ENCODE measurements around the gene NBR1.
"Not testable (repeated sequence)": the region's sequence is repeated elsewhere in the genome, so short reads cannot be mapped to it uniquely, and the experiment has no call there.

Gene NBR1

DNA sequence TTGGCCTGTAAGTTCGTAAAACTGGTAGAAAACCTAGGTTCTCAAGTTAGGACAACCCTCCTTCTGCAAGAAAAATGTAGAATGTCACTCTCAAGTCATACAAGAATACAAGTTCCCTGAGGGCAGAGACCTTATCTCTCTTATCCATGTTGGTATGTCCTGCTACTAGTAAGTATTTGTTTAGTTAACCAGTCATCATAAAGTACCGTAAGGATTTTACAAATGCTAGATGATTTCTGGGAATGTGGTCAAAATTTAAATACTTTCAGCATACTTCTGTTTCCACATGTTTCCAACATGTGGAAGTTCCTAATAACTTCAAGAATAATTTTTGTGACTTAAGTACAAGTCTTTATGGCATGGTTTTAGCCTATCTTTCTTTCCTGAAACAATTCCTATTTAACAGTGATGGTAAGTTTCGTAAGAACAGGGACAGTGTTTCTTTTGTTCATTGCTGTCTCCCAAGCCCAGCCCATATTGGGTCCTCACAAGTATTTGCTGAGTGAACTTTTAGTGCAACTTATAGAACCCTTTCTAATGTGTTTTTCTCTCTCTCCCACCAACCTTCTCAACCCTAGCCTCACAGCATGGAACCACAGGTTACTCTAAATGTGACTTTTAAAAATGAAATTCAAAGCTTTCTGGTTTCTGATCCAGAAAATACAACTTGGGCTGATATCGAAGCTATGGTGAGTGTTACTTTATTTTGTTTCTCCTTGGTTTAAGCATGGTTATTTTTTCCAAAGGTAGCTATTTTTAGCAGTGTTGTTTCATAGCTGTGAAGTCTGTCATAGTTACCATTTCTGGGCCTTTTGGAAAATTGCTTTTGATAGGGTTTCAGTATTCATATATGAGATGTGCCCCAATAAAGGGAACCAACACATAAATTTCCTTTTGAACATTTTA, 4.5 kb downstream of the NBR1 start:
- no peak for TF ChIP-seq POLR2A (IDR thresholded peaks at IDR 0.05; ENCODE audit: low read length)
- no peak for TF ChIP-seq GATA1 (IDR thresholded peaks at IDR 0.05; ENCODE audit: low read depth, low read length)
- DNase-seq, result no peak

DNA sequence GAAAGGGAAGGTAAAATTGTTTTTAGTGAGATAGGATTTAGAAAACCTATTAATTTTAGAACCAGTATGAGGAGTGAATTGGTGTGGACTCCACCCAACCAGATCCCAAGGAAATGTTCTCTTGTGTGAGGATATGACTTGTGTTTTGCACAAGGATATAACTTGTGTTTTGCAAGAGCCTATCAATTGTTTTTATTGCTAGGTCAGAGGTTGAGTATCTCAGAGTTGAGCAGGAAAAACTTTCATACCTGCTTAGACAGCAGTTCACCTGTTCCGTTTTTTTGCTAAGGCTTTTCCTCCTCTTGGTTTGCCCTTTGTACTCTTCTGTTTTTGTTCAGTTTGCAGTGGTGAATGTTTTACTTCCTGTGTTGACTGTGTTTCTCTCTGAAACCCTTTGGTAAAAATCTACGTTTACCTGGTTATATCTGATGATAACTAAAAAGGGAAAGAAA, 5.1 kb downstream of the NBR1 start:
- no peak for DNase-seq
- TF ChIP-seq POLR2A (IDR thresholded peaks at IDR 0.05; ENCODE audit: low read length), result no peak
- no peak for TF ChIP-seq GATA1 (IDR thresholded peaks at IDR 0.05; ENCODE audit: low read depth, low read length)

DNA sequence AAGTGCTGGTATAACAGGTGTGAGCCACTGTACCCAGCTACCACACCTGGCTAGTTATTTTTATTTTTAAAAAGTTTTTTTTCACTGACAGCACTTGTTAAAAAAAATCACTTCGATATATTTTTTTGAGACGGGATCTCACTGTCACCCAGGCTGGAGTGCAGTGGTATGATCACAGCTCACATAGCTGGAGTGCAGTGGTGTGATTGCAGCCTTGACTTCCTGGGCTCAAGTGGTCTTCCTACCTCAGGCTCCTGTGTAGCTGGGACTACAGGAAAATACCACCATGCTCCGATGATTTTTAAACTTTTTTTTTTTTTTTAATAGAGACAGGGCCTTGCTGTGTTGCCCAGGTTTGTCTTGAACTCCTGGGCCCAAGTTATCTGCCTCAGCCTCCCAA, 12.9 kb downstream of the NBR1 start:
- DNase-seq, result no peak
- TF ChIP-seq GATA1 (IDR thresholded peaks at IDR 0.05; ENCODE audit: low read depth, low read length) (no peak), POLR2A (IDR thresholded peaks at IDR 0.05; ENCODE audit: low read length) (no peak)

DNA sequence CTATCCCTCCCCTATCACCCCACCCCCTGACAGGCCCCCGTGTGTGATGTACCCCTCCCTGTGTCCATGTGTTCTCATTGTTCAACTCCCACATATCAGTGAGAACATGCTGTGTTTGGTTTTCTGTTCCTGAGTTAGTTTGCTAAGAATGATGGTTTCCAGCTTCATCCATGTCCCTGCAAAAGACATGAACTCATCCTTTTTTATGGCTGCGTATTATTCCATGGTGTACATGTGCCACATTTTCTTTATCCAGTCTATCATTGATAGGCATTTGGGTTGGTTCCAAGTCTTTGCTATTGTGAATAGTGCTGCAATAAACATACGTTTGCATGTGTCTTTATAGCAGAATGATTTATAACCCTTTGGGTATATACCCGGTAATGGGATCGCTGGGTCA, 15.6 kb downstream of the NBR1 start:
- DNase-seq, result not testable (repeated sequence)

DNA sequence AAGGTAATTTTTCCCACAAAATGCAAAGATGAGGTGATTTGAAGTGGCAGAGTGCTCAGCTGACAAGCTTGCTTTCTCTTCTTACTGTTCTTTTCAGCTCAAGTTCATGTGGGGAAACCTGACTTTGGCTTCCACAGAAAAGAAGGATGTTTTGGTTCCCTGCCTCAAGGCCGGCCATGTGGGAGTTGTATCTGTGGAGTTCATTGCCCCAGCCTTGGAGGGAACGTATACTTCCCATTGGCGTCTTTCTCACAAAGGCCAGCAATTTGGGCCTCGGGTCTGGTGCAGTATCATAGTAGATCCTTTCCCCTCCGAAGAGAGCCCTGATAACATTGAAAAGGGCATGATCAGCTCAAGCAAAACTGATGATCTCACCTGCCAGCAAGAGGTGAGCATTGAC, 22.2 kb downstream of the NBR1 start:
- TF ChIP-seq POLR2A (IDR thresholded peaks at IDR 0.05; ENCODE audit: low read length) (no peak), GATA1 (IDR thresholded peaks at IDR 0.05; ENCODE audit: low read depth, low read length) (no peak)
- no peak for DNase-seq

DNA sequence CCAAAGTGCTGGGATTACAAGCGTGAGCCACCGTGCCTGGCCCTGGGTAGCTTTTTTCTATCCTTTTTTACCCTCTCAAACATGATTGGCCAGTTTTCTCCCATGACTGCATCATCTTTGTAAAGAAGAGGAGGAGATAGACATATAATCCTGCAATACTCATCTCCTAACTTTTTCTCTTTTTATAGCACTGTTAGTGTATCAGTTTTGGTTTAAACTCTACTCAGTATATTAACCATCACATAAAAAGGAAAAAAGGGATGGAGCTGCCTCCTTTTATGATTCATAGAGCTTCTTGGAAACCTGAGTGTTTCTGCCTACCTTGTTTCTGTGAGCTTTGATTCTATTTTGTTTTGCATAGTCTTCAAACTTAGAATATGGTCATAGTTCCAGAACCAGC, 28.6 kb downstream of the NBR1 start:
- DNase-seq, result no peak
- TF ChIP-seq POLR2A (IDR thresholded peaks at IDR 0.05; ENCODE audit: low read length) (no peak), GATA1 (IDR thresholded peaks at IDR 0.05; ENCODE audit: low read depth, low read length) (no peak)

DNA sequence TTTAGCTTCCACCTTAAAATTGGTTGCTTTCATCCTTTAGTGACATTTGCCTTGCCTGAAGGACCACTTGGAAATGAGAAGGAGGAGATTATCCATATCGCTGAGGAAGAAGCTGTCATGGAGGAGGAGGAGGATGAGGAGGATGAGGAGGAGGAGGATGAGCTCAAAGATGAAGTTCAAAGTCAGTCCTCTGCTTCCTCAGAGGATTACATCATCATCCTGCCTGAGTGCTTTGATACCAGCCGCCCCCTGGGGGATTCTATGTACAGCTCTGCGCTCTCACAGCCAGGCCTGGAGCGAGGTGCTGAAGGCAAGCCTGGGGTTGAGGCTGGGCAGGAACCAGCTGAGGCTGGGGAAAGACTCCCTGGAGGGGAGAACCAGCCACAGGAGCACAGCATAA, 29.1 kb downstream of the NBR1 start:
- DNase-seq, result no peak
- no peak for TF ChIP-seq POLR2A (IDR thresholded peaks at IDR 0.05; ENCODE audit: low read length)
- TF ChIP-seq GATA1 (IDR thresholded peaks at IDR 0.05; ENCODE audit: low read depth, low read length), result no peak

DNA sequence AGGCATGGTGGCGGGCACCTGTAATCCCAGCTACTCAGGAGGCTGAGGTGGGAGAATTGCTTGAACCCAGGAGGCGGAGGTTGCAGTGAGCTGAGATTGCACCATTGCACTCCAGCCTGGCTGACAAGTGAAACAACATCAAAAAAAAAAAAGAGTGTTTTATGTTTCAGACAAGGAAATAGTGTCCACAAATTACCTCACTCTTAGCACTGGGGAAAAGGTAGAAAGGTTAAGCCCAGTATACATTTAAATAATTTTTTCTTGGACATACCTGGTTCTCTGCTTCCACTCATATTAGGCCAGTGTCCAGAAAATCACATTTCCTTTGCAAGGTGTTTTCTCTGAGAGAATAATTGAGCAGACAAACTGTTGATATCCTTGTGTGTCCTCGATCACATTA, 32.0 kb downstream of the NBR1 start:
- not testable (repeated sequence) for DNase-seq

DNA sequence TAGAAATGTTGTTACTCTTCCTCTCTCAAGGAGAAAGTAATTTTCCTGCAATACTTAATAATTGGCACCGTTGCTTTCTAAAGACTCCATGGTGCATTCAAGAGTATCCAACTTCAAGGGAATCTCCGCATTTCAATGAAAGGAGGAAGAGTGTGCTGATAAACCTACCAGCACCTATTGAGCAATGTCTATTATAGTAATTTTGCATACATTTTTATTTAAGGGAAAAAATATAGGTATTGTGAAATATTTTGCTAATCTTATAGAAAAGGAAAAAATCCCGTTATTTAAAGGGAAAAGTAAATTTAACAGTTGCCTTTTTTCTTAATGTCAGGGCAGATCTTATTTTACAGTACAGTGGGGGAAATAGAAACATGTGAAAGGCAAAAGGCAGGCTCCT, 39.6 kb downstream of the NBR1 start:
- TF ChIP-seq GATA1 (IDR thresholded peaks at IDR 0.05; ENCODE audit: low read depth, low read length), result no peak
- TF ChIP-seq POLR2A (IDR thresholded peaks at IDR 0.05; ENCODE audit: low read length), result no peak
- DNase-seq, result no peak

DNA sequence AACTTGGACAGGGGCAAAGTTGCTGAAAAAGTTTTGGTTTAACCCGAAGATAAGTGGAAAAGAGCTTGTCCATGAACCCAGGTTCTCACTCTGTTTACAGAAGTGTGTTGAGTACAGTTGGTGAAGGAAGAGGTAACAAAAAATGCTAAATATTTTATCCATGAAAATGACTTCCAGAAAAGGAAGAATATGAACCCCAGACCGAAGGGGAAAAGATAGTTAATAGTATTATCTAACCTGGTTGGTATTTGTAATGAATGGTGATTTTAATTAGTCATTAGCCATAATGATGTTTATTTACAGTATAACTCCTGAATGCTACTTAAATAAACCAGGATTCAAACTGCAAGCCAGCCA, 40.1 kb downstream of the NBR1 start:
- no peak for DNase-seq
- TF ChIP-seq GATA1 (IDR thresholded peaks at IDR 0.05; ENCODE audit: low read depth, low read length) (no peak), POLR2A (IDR thresholded peaks at IDR 0.05; ENCODE audit: low read length) (no peak)

DNA sequence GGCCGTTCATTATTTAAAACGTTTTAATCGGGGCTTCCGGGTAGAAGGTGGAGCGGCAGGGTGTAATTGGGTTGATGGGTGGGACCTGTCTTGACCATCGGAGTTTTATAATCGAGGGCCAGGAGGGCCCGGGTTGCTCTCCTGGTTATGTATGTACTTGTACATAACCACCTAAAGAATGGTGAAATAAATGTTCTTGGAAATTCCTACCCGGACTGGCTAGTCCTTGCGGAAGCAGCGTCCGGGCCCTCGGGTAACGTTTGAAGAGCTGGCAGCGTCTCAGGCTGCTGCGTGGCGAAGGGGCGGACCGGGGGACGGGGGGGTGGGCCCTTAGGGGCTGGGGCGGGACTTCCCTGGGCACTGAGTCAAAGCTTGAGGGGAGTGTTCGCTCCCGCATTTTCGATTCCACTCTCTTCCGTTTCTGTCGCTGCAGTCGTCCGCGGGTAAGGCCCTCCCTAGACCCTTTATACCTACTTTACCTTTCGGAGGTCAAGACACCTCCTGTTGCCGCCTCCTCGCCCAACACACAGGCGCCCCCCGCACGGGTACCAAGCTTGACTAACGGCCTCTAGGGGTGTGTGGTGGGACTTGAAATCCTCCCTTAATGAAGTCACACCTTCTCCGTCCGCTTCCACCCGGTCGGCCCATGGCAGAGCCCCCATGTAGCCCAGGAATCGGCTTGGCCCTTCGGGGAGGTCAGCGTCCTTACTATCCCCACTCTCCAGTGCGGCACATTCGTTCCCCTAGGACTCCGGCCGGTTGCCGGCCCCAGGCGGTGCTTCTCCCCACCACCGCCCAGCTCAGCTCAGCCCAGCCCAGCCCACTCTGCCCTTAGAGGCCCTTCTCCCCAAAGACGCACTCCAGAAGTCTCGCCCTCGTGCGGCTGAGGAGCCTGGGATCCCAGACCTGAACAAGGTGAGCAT, 40.7 kb downstream of the NBR1 start, which contains the start of gene TMEM106A:
Gene TMEM106A, plus strand, starts transcription at position 396 of the 923 bp plus-strand sequence. CDS start 1,167 bp downstream, outside the sequence.
- peak; percentile 65 for TF ChIP-seq POLR2A (IDR thresholded peaks at IDR 0.05; ENCODE audit: low read length)
- no peak for TF ChIP-seq GATA1 (IDR thresholded peaks at IDR 0.05; ENCODE audit: low read depth, low read length)
- DNase-seq, result peak; percentile 81 to 87

DNA sequence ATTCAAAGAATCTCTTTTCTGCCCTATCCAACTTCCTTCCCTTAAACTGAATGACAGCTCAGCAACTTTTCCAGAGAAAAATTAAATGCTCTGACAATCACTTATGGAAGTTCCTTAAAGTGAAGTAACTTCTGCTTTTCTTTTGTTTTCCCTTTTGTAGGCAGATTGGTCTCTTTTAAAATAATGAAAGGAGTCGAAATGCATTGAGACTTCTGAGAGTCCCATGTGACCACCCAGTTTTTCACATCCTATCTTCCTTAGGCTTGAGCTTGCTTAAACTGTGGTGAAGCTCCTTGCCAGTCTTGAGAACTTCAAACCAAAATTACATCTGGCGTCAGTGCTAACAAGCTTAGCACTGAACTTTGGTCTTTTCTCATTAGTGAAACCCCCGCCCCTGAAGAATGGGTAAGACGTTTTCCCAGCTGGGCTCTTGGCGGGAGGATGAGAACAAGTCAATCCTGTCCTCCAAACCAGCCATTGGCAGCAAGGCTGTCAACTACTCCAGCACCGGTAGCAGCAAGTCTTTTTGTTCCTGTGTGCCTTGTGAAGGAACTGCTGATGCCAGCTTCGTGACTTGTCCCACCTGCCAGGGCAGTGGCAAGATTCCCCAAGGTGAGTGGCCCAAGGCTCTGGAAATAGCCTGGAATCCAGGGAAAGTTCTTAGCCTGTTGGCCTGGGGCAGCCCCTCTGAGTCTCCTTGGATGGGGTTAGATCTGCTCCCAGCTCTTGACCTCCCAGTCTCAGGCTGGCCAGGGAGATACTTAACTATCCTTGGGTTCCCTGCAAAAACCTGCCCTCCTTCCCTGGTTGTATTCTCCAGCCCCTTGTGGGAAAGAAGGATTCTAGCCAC, 41.9 kb downstream of the NBR1 start:
- no peak for TF ChIP-seq POLR2A (IDR thresholded peaks at IDR 0.05; ENCODE audit: low read length)
- no peak for TF ChIP-seq GATA1 (IDR thresholded peaks at IDR 0.05; ENCODE audit: low read depth, low read length)
- peak in 1 of 2 experiments; percentile 24 for DNase-seq

DNA sequence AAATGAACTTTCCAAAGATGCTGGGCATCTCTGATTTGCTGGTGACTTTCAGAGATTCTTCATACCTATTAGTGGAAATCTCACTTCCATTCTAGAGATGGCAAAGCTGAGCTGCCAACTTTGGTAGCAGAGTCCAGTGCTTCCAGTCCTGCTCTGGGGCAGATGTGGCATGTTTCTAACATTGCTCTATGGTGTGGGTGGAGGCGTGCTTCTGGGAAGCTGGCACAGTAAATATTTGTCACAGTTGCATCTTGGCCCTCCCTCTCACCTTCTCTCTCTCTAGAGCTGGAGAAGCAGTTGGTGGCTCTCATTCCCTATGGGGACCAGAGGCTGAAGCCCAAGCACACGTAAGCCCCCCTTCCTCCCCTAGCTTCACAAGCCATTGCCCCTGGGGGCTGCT, 42.5 kb downstream of the NBR1 start:
- TF ChIP-seq GATA1 (IDR thresholded peaks at IDR 0.05; ENCODE audit: low read depth, low read length) (no peak), POLR2A (IDR thresholded peaks at IDR 0.05; ENCODE audit: low read length) (no peak)
- no peak for DNase-seq

DNA sequence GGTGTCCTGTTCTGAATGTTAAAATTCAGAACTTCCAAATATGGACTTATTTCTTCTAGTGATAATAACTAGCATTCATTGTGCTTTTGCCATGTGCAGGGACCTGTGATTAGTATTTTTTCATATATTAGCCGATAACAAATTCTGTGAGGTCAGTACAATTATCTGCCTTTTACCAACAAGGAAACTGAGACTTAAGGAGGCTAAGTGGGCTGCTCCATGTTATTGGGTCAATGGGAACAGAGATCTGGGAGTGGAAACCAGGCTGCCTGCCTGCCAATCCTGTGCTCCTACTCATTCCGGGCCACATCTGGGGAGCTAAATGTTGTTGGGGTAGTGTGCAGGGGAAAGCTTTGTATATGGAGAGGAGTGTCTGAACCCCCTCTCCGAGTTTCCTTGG, 44.3 kb downstream of the NBR1 start:
- TF ChIP-seq POLR2A (IDR thresholded peaks at IDR 0.05; ENCODE audit: low read length) (no peak), GATA1 (IDR thresholded peaks at IDR 0.05; ENCODE audit: low read depth, low read length) (no peak)
- no peak for DNase-seq

Data from erythroblast (primary cell).